ENCODE measurements around the gene PCK2. TPM values are rescaled to one million over a fixed set of nuclear protein-coding genes. Genes with fewer than 3 reads are reported as not detected.

The PCK2 gene
- total and polyA plus RNA-seq, 2 of the 13 experiments (the other 11 are each of a cell fraction or from before 2014, with no cell fraction given): 129 to 272 TPM

DNA sequence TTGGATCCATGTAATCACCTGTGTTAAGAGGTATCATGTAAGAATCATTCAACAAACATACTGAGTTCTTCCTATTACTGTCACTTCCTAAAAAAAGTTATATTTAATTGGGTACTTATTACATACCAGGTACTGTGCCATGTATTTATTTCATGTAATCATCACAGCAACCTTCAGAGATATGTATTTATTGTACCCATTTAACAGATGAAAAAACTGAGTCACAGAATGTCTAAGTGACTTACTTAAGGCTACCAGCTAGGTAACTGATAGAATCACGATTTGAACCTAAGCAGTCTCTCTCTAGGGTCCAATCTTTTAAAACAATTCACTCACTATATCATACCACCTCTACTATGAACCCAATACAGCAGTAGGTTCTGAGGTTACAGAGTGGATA is 50.3 kb downstream of the PCK2 start:
- peak; percentile 86 for TF ChIP-seq KDM1A (CRISPR knock-in tag; IDR thresholded peaks at IDR 0.05)
- peak; percentile 98 for TF ChIP-seq ZNF629 (CRISPR knock-in tag; conservative IDR thresholded peaks at IDR 0.05)
- peak; percentile 81; the same call in 1 of the 2 replicates for TF ChIP-seq SSRP1 (CRISPR knock-in tag; IDR thresholded peaks at IDR 0.05)
- peak; percentile 69; the same call in 1 of the 2 replicates for TF ChIP-seq RCOR2 (CRISPR knock-in tag; IDR thresholded peaks at IDR 0.05)
- no peak for TF ChIP-seq SPEN (CRISPR knock-in tag; IDR thresholded peaks at IDR 0.05; ENCODE audit: low read depth)
- no peak for TF ChIP-seq ZNF83 (CRISPR knock-in tag; IDR thresholded peaks at IDR 0.05; ENCODE audit: borderline replicate concordance)
- TF ChIP-seq KDM5A (IDR thresholded peaks at IDR 0.05; ENCODE audit: borderline replicate concordance, low read length): no peak
- peak; percentile 99 for TF ChIP-seq CHD4 (IDR thresholded peaks at IDR 0.05; ENCODE audit: borderline replicate concordance, low read length)
- TF ChIP-seq, protein P1, sequence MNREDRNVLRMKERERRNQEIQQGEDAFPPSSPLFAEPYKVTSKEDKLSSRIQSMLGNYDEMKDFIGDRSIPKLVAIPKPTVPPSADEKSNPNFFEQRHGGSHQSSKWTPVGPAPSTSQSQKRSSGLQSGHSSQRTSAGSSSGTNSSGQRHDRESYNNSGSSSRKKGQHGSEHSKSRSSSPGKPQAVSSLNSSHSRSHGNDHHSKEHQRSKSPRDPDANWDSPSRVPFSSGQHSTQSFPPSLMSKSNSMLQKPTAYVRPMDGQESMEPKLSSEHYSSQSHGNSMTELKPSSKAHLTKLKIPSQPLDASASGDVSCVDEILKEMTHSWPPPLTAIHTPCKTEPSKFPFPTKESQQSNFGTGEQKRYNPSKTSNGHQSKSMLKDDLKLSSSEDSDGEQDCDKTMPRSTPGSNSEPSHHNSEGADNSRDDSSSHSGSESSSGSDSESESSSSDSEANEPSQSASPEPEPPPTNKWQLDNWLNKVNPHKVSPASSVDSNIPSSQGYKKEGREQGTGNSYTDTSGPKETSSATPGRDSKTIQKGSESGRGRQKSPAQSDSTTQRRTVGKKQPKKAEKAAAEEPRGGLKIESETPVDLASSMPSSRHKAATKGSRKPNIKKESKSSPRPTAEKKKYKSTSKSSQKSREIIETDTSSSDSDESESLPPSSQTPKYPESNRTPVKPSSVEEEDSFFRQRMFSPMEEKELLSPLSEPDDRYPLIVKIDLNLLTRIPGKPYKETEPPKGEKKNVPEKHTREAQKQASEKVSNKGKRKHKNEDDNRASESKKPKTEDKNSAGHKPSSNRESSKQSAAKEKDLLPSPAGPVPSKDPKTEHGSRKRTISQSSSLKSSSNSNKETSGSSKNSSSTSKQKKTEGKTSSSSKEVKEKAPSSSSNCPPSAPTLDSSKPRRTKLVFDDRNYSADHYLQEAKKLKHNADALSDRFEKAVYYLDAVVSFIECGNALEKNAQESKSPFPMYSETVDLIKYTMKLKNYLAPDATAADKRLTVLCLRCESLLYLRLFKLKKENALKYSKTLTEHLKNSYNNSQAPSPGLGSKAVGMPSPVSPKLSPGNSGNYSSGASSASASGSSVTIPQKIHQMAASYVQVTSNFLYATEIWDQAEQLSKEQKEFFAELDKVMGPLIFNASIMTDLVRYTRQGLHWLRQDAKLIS (CRISPR knock-in tag; IDR thresholded peaks at IDR 0.05): no peak
- TF ChIP-seq STAT5B (CRISPR knock-in tag; IDR thresholded peaks at IDR 0.05): no peak
- TF ChIP-seq ZMAT3 (CRISPR knock-in tag; conservative IDR thresholded peaks at IDR 0.05): 0 out of 2 replicates have a peak, but pooled peaks have one; percentile 45
- TF ChIP-seq ZMYM3 (CRISPR knock-in tag; IDR thresholded peaks at IDR 0.05): peak; percentile 80
- peak; percentile 23 for TF ChIP-seq ASH2L (IDR thresholded peaks at IDR 0.05; ENCODE audit: insufficient read length, low read depth, low read length)
- Histone ChIP-seq H2AFZ (ENCODE audit: low read length) (no peak overlapping the region), H3K27ac (ENCODE audit: extremely low read length, insufficient read depth, low read length) (no peak overlapping the region), H3K36me3 (replicated peaks in 1 of 2; ENCODE audit: control insufficient read depth in 1 of 2, insufficient read depth in 2 of 2, low read length in 2 of 2) (peaks cover 14 to 29% of the 10 kb centered on the region in 2 experiments), H4K20me1 (ENCODE audit: insufficient read depth, low read length) (peaks cover 8% of the 10 kb centered on the region), H3K79me2 (ENCODE audit: insufficient read depth, low read length) (peaks cover 52% of the 10 kb centered on the region), H3K4me2 (ENCODE audit: low read depth, low read length) (peak overlapping the region; percentile 98; the same call in 1 of the 2 replicates), H3K27me3 (ENCODE audit: control insufficient read depth in 1 of 2, insufficient read depth in 2 of 2, low read length in 2 of 2) (peaks cover 0 to 3% of the 10 kb centered on the region in 2 experiments; a peak in 1 of 5 replicates), H3K9me3 (ENCODE audit: low read length) (no peaks in the 10 kb centered on the region), H3K4me1 (ENCODE audit: insufficient read depth, low read length) (peaks cover 63% of the 10 kb centered on the region), H3K9ac (ENCODE audit: insufficient read depth, low read depth, low read length) (peak overlapping the region; percentile 0; the same call in 1 of the 2 replicates), H3K4me3 (replicated peaks in 1 of 3; ENCODE audit: insufficient read depth in 1 of 3, low read depth in 2 of 3, low read length in 3 of 3) (no peak overlapping the region)
- in situ Hi-C loops (cut with HindIII; ENCODE audit: extremely low pct_ligation_motif_present, low pct_unique_long_range_greater_than_20kb) (loop anchor here (25.0 kb wide), 1 partner anchor 832 kb away; the partner anchor contains the start of genes BCL2L2, PABPN1 and PPP1R3E), intact Hi-C loops (cut with micrococcal nuclease; ENCODE audit: unreplicated experiment) (no loop called here)
- WGBS (ENCODE audit: low lambda C conversion rate): 91% methylated on average over 1 of the region's 1 CpG
- CTCF ChIA-PET (ENCODE audit: low intra/inter-chr PET ratio, low total read pairs): no interaction called here
- DNase-seq (ENCODE audit: low spot score) (no peak), ATAC-seq (no peak), FAIRE-seq (no peak)
- BruUV-seq (replicated peaks): no TSS peak
- POLR2A ChIA-PET: interaction anchor here (0.7 to 22.7 kb wide), 6 partner anchors 8 to 127 kb away, joined by 4 to 977 read pairs (median 108); partner anchors contain the start of genes DCAF11, IRF9, NRL and PCK2
